DMS79 (cell line): Measurements from ENCODE around the gene POLD4.
"Not testable (repeated sequence)": the region's sequence is repeated elsewhere in the genome, so short reads cannot be mapped to it uniquely, and the experiment has no call there.

Source experiments
- DNase-seq: peaks from one replicate; lab custom pipeline; 2025; lab: John Stamatoyannopoulos, UW

Gene POLD4

DNA sequence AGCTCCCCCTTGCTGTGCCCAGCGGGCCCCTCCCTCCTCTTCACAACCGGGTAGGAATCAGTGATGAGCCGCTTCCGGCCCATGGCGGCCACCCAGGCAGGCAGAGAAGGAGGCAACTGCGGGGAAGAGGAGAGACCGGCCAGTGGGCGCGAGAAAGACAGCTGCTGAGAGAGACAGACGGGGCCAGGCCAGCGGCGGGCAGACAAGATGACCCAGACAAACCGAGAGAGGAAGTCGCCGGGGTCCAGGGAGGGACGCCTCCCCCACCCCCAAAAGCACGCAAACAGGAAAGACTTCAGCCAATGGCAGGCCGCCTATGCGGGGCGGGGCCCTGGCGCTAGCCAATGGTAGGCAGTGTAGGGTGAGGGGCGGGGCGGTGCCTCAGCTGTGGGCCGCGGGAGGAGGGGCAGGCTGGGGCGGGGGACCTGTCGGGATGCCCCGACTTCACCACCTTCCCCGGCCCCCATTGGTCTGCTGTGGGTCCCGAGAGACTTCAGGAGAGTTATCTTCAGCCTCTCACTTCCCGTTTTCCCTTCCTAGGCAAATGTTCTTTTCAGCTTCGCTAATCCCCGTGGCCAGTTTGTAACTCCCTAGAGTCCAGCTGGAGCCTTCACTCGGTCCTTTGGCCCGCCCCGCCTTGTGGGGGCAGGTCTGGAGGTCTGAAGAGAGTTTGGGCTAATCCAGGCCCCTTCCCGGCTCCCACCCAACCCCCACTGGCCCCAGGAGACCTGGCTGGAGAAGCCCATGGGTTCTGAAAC, at the start of gene POLD4:
Gene POLD4 (minus strand): TSS at position 230 of the 758 bp plus-strand sequence. CDS start 147 bp downstream, at position 83.
- DNase-seq: peak; percentile 83

GRCh38 chr11:67403085-67403484, 49.7 kb upstream of the POLD4 start:
- DNase-seq: not testable (repeated sequence)

GRCh38 chr11:67402192-67402839, 49.0 kb upstream of the POLD4 start:
- DNase-seq: not testable (repeated sequence)

- DNase-seq: peak; percentile 68
Measured at GRCh38 chr11:67401495-67402191, 48.3 kb upstream of the POLD4 start, which contains the start of gene PPP1CA. Gene PPP1CA (minus strand): TSS chr11:67401858. CDS start chr11:67401782, 76 bp downstream.

DNA sequence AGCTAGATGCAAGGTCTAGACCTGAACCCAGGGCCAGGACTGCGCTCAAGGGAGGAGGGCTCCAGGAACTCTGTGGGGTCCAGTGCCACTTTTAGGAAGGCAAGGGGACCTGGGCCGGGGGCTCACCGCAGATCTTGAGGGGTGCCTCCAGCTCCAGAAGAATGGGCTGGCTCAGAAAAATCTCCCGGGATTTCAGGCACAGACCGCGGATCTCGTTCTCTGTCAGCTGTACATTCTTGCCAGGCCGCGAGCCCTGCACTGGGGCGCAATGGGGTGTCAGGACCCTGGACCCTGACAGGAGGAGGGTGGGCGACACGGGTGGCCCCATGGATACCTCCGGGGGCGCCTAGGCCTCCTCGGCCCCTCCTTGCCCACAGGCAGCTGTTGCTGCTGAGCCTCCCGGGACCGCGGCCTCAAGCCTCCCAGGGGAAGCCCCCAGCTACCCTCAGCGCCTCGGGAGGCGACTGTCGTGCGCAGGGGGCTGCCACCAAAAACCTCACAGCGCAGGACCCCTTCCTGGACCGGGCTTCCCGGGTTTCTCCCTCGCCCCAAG, 47.7 kb upstream of the POLD4 start:
- DNase-seq: no peak

DNA sequence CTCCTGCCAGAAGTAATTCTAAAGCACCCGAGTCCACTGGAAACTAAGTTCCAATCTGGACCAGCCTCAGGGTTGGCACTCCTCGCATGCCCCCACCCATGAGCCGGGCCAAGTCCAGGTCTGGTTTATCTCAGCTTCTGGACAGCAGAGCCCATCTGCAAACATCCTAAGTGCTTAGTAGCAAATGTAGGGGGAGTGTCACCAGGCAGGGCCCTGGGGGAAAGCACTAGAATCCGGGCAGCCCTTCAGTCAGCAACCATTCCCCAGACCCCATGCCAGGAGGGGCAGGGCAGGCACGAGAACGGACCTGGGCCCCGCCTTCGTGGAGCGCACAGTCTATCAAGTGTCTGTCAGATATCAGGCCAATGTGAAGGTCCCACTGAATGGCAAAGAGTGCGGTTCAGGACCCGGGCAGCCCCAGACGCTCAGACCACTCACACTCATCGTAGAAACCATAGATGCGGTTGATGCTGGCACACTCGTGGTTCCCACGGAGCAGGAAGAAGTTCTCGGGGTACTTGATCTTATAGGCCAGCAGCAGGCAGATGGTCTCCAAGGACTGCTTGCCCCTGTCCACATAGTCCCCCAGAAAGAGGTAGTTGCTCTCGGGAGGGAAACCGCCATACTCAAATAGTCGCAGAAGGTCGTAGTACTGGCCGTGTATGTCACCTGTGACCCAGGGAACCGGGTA, 47.0 kb upstream of the POLD4 start:
- DNase-seq: no peak

DNA sequence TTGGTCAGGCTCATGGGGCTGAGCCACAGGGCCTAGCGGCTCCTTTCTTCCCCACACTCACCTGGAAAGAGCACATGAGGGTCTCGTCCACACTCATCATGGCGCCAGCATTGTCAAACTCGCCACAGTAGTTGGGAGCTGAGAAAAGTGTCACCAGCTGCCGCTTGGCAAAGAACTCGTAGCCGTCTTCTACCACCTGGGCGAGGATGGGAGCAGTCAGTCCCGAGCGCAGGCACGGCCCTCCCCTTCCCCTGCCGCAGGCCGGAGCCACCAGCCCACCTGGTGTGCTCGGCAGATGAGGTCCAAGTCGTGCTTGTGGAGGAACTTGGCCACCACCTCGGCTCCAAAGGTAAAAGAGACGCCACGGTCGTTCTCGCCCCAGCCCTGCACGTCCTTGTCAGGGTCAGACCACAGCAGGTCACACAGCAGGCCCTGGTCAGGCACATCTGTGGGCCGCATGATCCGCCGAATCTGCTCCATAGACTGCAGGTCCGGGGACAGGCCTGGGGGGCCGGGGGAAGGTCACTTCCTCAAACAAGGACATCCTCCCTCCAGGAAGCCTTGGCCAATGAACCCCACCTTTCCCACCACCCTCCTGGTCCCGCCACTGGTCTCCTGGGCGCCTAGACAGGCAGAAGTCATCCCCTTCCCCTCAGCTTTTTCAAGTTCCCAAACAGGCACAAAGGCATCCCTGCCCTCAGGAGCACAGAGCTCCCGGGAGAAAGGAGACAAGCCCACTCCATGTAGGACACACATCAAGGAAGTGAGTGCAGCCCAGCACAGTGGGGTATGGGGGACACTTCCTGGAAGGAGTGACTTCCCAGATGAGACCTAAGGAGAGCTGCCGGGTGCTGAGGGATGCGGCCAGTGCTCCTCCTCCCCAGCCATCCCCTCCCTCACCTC, 45.6 kb upstream of the POLD4 start:
- no peak for DNase-seq

- no peak for DNase-seq
Measured at GRCh38 chr11:67397986-67398660, 44.8 kb upstream of the POLD4 start.

GRCh38 chr11:67397536-67397935, 44.2 kb upstream of the POLD4 start:
- no peak for DNase-seq

GRCh38 chr11:67396587-67397389, 43.4 kb upstream of the POLD4 start:
- DNase-seq: no peak

DNA sequence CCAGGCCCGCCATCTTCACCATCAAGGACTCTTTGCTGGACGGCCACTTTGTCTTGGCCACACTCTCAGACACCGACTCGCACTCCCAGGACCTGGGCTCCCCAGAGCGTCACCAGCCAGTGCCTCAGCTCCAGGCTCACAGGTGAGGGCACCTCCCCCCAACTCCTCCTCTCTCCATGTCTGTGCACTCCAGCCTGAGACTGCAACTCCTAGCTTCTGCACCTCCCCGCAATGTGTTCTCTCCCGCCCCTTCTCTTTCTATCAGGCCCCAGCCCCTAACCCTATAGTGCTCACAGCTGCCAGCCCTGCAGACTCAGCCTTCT, 42.9 kb upstream of the POLD4 start:
- DNase-seq: no peak

DNA sequence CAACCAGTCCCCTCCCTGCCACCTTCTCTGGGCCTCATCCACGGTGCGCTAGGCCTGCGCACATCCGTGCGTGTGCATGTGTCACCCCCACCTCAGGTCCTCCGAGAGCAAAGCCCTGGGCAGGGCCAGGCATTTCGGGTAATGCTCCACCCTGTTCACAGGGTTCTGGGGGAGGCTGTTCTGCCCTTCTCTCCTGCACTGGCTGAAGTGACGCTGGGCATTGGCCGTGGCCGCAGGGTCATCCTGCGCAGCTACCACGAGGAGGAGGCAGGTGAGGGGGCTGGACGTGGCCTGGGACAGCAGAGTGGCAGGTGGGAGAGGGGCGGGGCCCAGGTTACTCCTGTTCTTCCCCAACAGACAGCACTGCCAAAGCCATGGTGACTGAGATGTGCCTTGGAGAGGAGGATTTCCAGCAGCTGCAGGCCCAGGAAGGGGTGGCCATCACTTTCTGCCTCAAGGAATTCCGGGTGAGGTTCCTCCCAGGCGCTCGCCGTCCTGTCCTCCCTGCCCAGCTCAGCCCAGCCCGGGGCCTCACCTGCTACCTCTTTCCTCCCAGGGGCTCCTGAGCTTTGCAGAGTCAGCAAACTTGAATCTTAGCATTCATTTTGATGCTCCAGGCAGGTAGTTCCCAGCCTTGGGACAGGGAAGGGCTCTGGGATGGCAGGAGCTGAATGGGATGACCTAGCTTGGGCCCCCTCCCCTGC, 42.4 kb upstream of the POLD4 start:
- DNase-seq: no peak

DNA sequence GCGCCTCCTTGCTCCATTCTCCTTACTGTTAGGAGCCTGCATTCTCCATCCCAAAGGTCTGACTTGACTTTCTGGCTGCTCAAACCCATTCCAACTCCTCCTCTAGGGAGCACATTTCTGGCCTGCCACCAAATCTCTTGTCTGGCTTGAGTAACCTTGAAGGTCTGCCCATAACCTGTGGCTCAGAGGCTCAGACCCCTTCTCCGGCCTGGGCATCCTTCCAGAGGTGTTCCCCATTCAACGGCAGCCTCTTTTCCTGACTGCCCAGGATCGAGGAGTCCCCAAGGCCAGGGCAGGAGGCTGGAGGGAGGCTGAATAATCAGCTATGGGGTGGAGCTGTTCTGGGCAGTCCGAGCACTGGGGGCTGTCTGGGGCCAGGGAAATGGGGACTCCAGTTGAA, 40.6 kb upstream of the POLD4 start:
- DNase-seq: no peak

DNA sequence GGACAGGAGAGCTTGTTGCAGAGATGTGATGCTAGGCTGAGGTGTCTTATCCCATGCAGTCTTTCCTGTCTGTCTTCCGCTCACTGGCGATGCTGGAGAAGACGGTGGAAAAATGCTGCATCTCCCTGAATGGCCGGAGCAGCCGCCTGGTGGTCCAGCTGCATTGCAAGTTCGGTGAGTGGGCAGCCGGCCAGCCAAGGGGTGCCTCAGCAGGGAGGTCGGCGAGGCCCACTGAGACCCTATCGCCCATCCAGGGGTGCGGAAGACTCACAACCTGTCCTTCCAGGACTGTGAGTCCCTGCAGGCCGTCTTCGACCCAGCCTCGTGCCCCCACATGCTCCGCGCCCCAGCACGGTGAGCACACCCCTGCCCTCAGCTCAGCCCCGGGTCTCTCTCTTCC, 40.1 kb upstream of the POLD4 start:
- DNase-seq: no peak

- DNase-seq: no peak
Measured at GRCh38 chr11:67392183-67392715, 38.9 kb upstream of the POLD4 start.

GRCh38 chr11:67391304-67392182, 38.2 kb upstream of the POLD4 start, which contains the start of gene RAD9A:
Gene RAD9A (plus strand): TSS chr11:67391986. CDS start chr11:67392045, 59 bp downstream.
- DNase-seq: peak; percentile 77

- DNase-seq: no peak
Measured at GRCh38 chr11:67390947-67391303, 37.6 kb upstream of the POLD4 start.

DNA sequence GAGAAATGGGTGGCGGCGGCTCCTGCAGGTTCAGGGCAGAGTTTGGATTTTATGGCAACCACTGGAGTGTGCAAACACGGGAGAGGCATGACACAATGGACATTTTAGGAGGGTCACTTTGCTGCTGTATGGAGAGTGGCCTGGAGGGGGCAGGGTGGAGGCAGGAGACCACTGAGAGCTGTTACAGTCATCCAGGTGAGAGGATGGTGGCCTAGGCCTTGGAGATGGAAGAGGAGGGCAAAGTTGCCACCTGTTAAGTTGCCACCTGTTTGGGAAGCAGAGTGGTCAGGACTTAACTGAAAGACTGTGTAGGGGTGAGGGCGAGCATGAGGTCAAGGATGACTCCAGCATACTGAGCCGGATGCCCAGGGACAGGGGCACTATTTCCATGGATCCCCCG, 36.1 kb upstream of the POLD4 start:
- DNase-seq: no peak
